Neural cell (in vitro differentiated cells): ENCODE data around the gene CCDC85C.

Experiments
- CTCF ChIP-seq: fragments of 450-650 bp; IDR thresholded peaks from 2 replicates; pipeline ENCODE4 v1.5.1; 2014; ENCODE audit warnings: antibody characterized with exemption, mild to moderate bottlenecking, moderate library complexity; ENCODE audit not compliant: poor library complexity, severe bottlenecking
- MXI1 ChIP-seq: fragments of 450-650 bp; conservative IDR thresholded peaks from 2 replicates; pipeline ENCODE4 v1.6.1; 2014; ENCODE audit warnings: antibody characterized with exemption, mild to moderate bottlenecking; ENCODE audit not compliant: poor library complexity, severe bottlenecking
- POLR2AphosphoS5 ChIP-seq: IDR thresholded peaks from 2 replicates; pipeline ENCODE4 v1.6.1; 2012
- SMC3 ChIP-seq: fragments of 450-650 bp; conservative IDR thresholded peaks from 2 replicates; pipeline ENCODE4 v1.6.1; 2014; ENCODE audit warnings: antibody characterized with exemption, mild to moderate bottlenecking, moderate library complexity; ENCODE audit not compliant: poor library complexity
- TAF1 ChIP-seq: IDR thresholded peaks from 2 replicates; pipeline ENCODE4 v1.6.1; 2012; ENCODE audit warnings: low read depth

DNA sequence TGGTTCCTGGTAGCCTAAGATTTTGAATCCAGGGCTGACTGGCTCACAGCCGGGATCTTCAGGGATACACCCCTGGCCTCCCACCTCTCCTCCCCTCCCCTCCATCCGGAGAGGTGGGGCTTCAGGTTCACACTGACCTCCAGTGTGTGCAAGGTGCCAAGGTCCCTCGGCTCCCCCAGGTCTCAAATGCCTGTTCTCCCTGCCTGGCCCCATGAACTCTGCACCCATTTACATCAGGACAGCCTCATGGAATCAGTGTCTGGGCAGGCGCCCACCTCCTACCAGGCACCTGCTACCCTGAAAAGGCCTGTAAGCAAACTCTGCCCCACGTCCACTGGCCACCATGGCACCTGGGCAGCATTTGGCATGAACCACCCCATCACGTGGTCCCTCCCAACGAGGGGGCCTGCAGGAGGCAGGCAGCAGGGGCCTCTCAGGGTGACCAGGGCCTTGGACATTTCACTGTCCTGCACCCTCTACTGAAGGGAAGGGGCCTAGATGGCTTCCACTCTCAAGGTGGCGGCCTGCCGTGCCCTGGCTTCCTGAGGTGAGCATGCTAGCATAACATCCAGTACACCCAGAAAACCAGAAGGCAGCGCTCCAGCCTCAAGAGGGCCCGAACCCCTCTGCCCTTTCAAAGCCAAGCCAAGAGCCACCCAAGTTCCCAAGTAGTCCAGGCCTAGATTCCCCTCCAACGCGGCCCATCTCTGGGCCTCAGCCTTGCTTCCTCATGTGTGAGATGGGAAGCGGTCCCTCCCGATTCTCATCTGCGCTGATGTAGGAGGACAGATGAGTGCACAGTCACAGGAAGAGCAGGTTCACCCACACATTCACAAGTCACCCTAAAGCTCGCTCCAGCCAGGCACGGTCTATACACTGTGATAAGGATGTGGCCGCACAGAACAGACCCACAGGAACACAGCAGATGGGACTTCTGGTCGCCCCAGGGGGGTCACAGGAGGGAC lies 37.3 kb downstream of the CCDC85C start:
- TF ChIP-seq CTCF (no peak), MXI1 (no peak), SMC3 (no peak), POLR2AphosphoS5 (no peak), TAF1 (no peak)
